Heart left ventricle (tissue), 13 donors: ENCODE data around the gene SLC25A26.
"Not testable (repeated sequence)": the region's sequence is repeated elsewhere in the genome, so short reads cannot be mapped to it uniquely, and the experiment has no call there.

Source experiments
- CTCF ChIP-seq, 12 donors: fragments of 200-600 bp; sonication (generic) in 4 of 12; IDR thresholded peaks; one replicate each; pipeline versions ENCODE4 v1.5.0 to v1.8.0; 2018 to 2022; ENCODE audit warnings: antibody characterized with exemption in 12 of 12, mild to moderate bottlenecking in 5 of 12
- POLR2A ChIP-seq, 2 donors: fragments of 450-650 bp; IDR thresholded peaks; one replicate each; pipeline ENCODE4 v1.6.1; 2017; ENCODE audit warnings: antibody characterized with exemption in 2 of 2, mild to moderate bottlenecking in 2 of 2, moderate library complexity in 2 of 2
- donor health status: ischemic (EF 13 %, LVEDD 7.1; RV severe dilation, severe dysfunction).
- donor health status: DM: no; HTN: yes; CAD: no.
- donor health status: DM: no; HTN: no; CAD: no.
- donor health status: ischemic (EF 25% LVEDD 6.9; RV normal size, moderate dysfunction).
- donor health status: ischemic (EF 25% LVEDD 5.7; RV mildly dilated, moderate dysfunction).
- donor health status: ischemic (EF 35%, LVEDD 5.7; RV mildly dilated, moderate dysfunction).
- donor health status: nonischemic (EF 11% LVEDD 7.7; RV severe dilation, severe dysfunction).
- donor health status: DM: yes; HTN: yes; CAD: no.
- donor health status: PGD.
- donor health status: ischemic (EF 29% LVEDD 5.4; RV normal size, mild dysfunction).
- donor health status: nonischemic (EF 23%, LVEDD 6.1; RV moderate dilation, normal function).

GRCh38 chr3:66291922-66292321 lies 71.1 kb downstream of the SLC25A26 start:
- TF ChIP-seq CTCF, POLR2A (IDR thresholded peaks at IDR 0.05): not testable (repeated sequence)
